SK-MEL-5 (cell line): Measurements from ENCODE around the gene PPFIBP2. TPM values are rescaled to one million over a fixed set of nuclear protein-coding genes. Genes with fewer than 3 reads are reported as not detected.

ENCODE experiments used
- DNase-seq: peaks from one replicate; pipeline ENCODE4 v3.0.0-alpha.2; 2016; ENCODE audit warnings: low read depth, low spot score
- in situ Hi-C: cut with HindIII; loops from 2 replicates; pipeline ENCODE4 v1.10.0; 2016; ENCODE audit warnings: low sequenced_read_pairs, high pct_unique_total_duplicates, low pct_unique_long_range_greater_than_20kb
- total RNA-seq: library from RNA; depleted of rRNA; stranded (reverse); fragments of >200 nt; shearing (Covaris generic); gene quantifications from 2 replicates; pipeline ENCODE4 v1.2.3, GENCODE V29; 2014

Gene PPFIBP2
- total RNA-seq, 1 experiment from 2014 or later: 23.6 TPM

GRCh38 chr11:7622721-7623120, 108.9 kb downstream of the PPFIBP2 start:
- no peak for DNase-seq
- in situ Hi-C loops: no loop called here

GRCh38 chr11:7628660-7629059, 114.9 kb downstream of the PPFIBP2 start:
- DNase-seq: no peak
- in situ Hi-C loops: no loop called here

- no peak for DNase-seq
Observed at GRCh38 chr11:7630002-7630401, 116.2 kb downstream of the PPFIBP2 start.

GRCh38 chr11:7632211-7632610, 118.4 kb downstream of the PPFIBP2 start:
- DNase-seq: no peak
- in situ Hi-C loops: no loop called here

More at GRCh38 chr11:7630002-7630401, 116.2 kb downstream of the PPFIBP2 start:
- in situ Hi-C loops: no loop called here

GRCh38 chr11:7635137-7635536, 121.3 kb downstream of the PPFIBP2 start:
- in situ Hi-C loops: no loop called here
- no peak for DNase-seq

GRCh38 chr11:7635708-7636107, 121.9 kb downstream of the PPFIBP2 start:
- DNase-seq: no peak
- in situ Hi-C loops: no loop called here

GRCh38 chr11:7636350-7636749, 122.6 kb downstream of the PPFIBP2 start:
- no peak for DNase-seq
- in situ Hi-C loops: no loop called here

GRCh38 chr11:7637447-7638157, 123.8 kb downstream of the PPFIBP2 start:
- in situ Hi-C loops: no loop called here
- DNase-seq: no peak

- DNase-seq: no peak
- in situ Hi-C loops: no loop called here
Observed at GRCh38 chr11:7638710-7639642, 125.2 kb downstream of the PPFIBP2 start.

GRCh38 chr11:7639643-7640025, 125.8 kb downstream of the PPFIBP2 start:
- in situ Hi-C loops: no loop called here

GRCh38 chr11:7640816-7641215, 127.0 kb downstream of the PPFIBP2 start:
- DNase-seq: no peak
- in situ Hi-C loops: no loop called here

More at GRCh38 chr11:7639643-7640025, 125.8 kb downstream of the PPFIBP2 start:
- DNase-seq: no peak

GRCh38 chr11:7642747-7643146, 128.9 kb downstream of the PPFIBP2 start:
- DNase-seq: no peak
- in situ Hi-C loops: no loop called here

- DNase-seq: no peak
- in situ Hi-C loops: no loop called here
Observed at GRCh38 chr11:7643314-7643713, 129.5 kb downstream of the PPFIBP2 start.

GRCh38 chr11:7645206-7645605, 131.4 kb downstream of the PPFIBP2 start:
- in situ Hi-C loops: no loop called here
- DNase-seq: no peak

GRCh38 chr11:7646866-7647265, 133.1 kb downstream of the PPFIBP2 start:
- DNase-seq: no peak
- in situ Hi-C loops: no loop called here

GRCh38 chr11:7648264-7648663, 134.5 kb downstream of the PPFIBP2 start:
- in situ Hi-C loops: no loop called here
- DNase-seq: no peak

- peak; percentile 67 for DNase-seq
- in situ Hi-C loops: no loop called here
Observed at GRCh38 chr11:7651140-7651551, 137.3 kb downstream of the PPFIBP2 start.

GRCh38 chr11:7651700-7652099, 137.9 kb downstream of the PPFIBP2 start:
- peak; percentile 84 for DNase-seq
- in situ Hi-C loops: no loop called here
